ENCODE measurements around the gene KCNF1.

The KCNF1 gene

DNA sequence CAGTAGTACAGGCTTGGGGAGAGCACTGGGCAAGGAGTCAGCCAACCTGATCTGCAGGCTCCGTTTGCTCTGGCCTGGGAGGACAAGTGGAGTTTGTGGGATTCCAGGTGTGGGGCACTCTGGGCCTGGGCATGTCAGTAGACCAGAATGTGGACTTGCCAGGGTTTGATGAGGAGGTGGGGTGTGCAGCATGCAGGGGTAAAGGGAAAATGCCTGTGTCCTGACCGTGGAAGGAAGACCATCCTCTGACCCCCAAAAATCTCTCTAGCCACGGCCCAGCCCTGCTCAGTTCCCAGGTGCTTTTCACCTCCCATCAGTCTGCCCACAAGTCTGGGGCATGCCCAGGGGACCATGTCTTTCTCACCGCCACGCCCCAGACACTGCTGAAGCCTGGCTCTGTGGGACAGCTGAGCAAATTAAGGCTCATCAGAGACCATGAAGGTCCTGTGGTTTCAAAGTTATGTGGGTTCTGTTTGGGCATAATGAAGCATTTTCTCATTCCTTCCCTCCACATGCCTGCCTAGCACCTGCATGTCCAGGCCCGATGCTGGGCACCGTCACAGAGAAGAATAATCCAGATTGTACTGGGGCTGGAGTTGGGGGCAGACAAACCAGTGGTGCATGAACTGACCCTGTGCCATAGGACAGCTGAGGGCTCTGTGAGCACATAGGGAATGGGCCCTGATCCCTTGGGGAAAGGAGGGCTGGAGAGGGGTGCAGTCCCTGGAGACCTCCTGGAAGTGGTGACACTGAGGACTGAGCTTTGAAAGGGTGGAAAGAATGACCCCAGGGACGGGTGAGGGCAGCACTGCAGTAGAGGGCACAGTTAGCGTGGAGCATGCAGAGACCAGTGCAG is 6.5 kb upstream of the KCNF1 start:
- Mint-ChIP-seq H3K4me3 (no peak overlapping the region), H3K36me3 (ENCODE audit: low read depth) (no peaks in the 10 kb centered on the region), H3K9me3 (no peaks in the 10 kb centered on the region), H3K4me1 (ENCODE audit: low read depth) (no peaks in the 10 kb centered on the region), H3K27me3 (ENCODE audit: low read depth) (peaks cover 17% of the 10 kb centered on the region), H3K27ac (no peak overlapping the region)
- DNase-seq (ENCODE audit: low spot score): no peak

DNA sequence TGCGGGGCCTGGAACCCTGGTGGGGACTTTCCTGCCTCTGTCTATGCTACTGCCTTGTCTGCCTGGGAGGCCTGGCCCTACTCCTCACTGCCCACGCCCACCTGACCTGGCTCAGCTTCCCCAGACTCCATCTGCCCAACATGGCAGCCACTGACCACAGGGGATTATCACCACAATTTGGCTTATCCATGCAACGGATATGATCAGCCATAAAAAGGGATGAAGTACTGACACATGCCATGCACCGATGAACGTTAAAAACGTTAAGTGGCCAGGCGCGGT is 5.9 kb upstream of the KCNF1 start:
- no peak for DNase-seq (ENCODE audit: low spot score)
- Mint-ChIP-seq H3K27ac (no peak overlapping the region), H3K4me3 (no peak overlapping the region), H3K4me1 (ENCODE audit: low read depth) (no peaks in the 10 kb centered on the region), H3K9me3 (no peaks in the 10 kb centered on the region), H3K36me3 (ENCODE audit: low read depth) (no peaks in the 10 kb centered on the region), H3K27me3 (ENCODE audit: low read depth) (peaks cover 21% of the 10 kb centered on the region)

DNA sequence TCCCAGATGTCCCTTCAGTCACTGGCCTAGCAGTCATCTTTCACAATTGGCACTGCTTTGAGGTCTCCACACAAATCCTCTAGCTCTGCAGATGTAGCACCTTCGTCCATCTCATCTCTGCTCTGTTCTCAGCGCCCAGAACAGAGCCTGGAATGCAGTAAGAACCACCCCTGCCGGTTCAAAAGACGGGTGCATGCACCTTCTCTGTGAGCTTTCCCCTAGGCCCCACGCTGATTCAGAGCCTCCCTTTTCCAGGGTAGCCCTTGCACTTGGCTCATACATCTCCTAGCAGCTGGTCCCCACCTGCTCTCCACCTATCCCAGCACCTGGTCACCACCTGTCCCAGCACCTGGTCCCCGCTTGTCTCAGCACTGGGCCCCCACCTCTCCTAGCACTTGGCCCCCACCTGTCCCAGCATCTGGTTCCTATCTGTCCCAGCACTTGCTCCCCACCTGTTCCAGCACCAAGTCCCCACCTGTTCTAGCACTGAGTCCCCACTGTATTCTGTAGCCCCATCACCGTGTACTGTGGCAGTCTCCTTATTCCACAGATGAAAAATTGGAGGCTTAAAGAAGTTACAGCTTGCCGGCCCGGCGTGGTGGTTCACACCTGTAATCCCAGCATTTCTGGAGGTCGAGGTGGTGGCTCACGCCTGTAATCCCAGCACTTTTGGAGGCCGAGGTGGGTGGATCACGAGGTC is 4.7 kb upstream of the KCNF1 start:
- Mint-ChIP-seq H3K36me3 (ENCODE audit: low read depth) (no peaks in the 10 kb centered on the region), H3K27me3 (ENCODE audit: low read depth) (peaks cover 27% of the 10 kb centered on the region), H3K27ac (no peak overlapping the region), H3K4me1 (ENCODE audit: low read depth) (no peaks in the 10 kb centered on the region), H3K9me3 (no peaks in the 10 kb centered on the region), H3K4me3 (no peak overlapping the region)
- DNase-seq (ENCODE audit: low spot score): no peak

DNA sequence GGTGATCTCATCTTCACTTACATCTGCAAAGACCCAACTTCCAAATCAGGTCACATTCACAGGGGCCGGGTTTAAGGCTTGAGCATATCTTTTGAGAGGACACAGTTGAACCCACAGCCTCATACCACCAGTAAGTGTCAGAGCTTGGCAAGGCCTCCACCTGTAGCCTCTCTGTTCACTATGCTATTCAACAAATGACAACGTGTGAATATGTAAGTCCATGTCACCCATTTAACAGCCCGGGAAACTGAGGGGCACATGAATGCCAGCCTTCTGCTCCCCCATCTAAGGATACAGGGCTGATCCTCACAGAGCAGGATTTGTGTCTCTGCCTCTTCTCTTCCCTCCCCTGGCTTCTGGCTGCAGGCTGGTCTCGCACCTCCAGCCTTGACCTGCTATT is 3.5 kb upstream of the KCNF1 start:
- H3K4me1 Mint-ChIP-seq (ENCODE audit: low read depth): no peaks in the 10 kb centered on the region
- peaks cover 34% of the 10 kb centered on the region for H3K27me3 Mint-ChIP-seq (ENCODE audit: low read depth)
- no peak overlapping the region for H3K4me3 Mint-ChIP-seq
- H3K27ac Mint-ChIP-seq: no peak overlapping the region
- no peaks in the 10 kb centered on the region for H3K9me3 Mint-ChIP-seq
- H3K36me3 Mint-ChIP-seq (ENCODE audit: low read depth): no peaks in the 10 kb centered on the region
- no peak for DNase-seq (ENCODE audit: low spot score)

DNA sequence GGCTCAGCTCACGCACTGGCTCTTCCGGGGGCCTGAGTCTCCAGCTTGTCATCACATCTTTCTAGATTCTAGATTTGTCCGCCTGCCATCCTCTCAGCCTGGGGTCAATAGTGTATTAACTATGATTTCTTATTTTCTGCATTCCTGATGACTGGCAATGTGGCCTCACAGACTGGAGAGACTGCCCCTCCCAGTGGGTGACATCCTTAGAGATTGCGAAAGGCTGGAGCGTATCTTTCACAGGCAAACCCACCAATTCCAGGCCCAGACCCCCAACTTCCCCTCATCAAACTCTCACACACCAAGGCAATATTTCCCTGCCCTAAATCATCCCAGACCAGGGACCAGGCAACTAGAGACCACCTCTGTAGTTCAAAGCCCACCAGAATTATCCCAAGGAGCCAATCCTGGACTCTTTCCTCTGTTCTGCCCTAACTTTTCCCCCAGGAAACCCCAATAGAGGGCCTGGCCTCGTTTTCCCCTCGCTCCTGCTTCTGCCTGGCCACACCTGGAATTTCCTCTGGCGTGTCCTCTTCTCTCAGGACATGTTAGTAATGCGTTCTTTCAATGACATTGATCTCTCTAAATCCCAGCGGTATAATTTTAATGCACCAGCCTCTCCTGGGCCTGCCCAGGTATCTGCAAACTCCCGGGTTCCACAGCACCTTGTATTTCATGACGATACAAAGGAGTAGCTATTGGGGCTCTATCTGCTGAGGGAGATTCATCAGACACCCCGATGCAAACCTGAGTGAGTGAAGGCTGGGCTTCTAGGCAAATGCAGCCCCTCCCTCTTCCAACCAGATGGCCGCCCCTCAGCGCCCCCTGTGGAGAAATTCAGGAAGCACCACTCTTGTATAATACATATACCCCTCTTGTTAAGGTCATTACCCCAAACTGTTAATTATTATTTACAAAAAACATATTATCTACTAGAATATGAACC is 2.4 kb upstream of the KCNF1 start:
- no peaks in the 10 kb centered on the region for H3K36me3 Mint-ChIP-seq (ENCODE audit: low read depth)
- no peaks in the 10 kb centered on the region for H3K9me3 Mint-ChIP-seq
- no peaks in the 10 kb centered on the region for H3K4me1 Mint-ChIP-seq (ENCODE audit: low read depth)
- DNase-seq (ENCODE audit: low spot score): no peak
- H3K27ac Mint-ChIP-seq: no peak overlapping the region
- peaks cover 37% of the 10 kb centered on the region for H3K27me3 Mint-ChIP-seq (ENCODE audit: low read depth)
- H3K4me3 Mint-ChIP-seq: no peak overlapping the region

DNA sequence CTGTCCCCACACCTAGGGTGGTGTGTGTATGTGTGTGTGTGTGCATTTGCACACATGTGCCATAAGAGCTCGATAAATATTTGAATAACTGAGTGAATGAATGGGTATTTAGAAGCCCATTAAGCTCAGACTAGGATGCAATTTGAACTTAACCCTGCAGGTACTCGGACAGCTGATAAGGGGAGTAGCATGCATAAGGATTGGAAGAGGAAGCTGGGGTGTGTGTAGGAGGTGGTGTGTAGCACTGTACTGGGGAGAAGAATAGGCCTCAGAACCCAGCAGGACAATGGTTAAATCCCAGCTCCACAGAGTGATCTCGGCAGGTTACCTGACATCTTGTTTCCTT is 1.8 kb upstream of the KCNF1 start:
- no peaks in the 10 kb centered on the region for H3K36me3 Mint-ChIP-seq (ENCODE audit: low read depth)
- H3K4me1 Mint-ChIP-seq (ENCODE audit: low read depth): no peaks in the 10 kb centered on the region
- no peak overlapping the region for H3K4me3 Mint-ChIP-seq
- H3K27me3 Mint-ChIP-seq (ENCODE audit: low read depth): peaks cover 43% of the 10 kb centered on the region
- no peak for DNase-seq (ENCODE audit: low spot score)
- no peaks in the 10 kb centered on the region for H3K9me3 Mint-ChIP-seq
- no peak overlapping the region for H3K27ac Mint-ChIP-seq

DNA sequence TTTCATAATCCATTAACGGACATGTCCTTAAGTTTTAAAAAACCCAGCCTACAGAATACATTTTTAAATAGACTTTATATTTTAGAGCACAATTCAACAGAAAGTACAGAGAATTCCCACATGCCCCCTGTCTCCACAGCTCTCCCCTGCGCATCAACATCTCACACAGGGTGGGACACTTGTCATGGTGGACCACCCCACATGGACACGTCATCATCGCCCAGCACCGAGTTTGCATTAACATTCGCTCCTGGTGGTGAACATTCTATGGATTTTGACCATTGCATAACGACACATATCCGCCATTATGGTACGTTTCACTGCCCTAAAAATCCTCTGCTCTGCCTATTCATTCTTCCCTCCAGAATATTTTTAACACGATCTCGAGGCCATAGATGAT is 1.1 kb upstream of the KCNF1 start:
- Mint-ChIP-seq H3K36me3 (ENCODE audit: low read depth) (no peaks in the 10 kb centered on the region), H3K4me3 (no peak overlapping the region), H3K27ac (no peak overlapping the region), H3K9me3 (no peaks in the 10 kb centered on the region), H3K4me1 (ENCODE audit: low read depth) (no peaks in the 10 kb centered on the region), H3K27me3 (ENCODE audit: low read depth) (peaks cover 43% of the 10 kb centered on the region)
- no peak for DNase-seq (ENCODE audit: low spot score)

DNA sequence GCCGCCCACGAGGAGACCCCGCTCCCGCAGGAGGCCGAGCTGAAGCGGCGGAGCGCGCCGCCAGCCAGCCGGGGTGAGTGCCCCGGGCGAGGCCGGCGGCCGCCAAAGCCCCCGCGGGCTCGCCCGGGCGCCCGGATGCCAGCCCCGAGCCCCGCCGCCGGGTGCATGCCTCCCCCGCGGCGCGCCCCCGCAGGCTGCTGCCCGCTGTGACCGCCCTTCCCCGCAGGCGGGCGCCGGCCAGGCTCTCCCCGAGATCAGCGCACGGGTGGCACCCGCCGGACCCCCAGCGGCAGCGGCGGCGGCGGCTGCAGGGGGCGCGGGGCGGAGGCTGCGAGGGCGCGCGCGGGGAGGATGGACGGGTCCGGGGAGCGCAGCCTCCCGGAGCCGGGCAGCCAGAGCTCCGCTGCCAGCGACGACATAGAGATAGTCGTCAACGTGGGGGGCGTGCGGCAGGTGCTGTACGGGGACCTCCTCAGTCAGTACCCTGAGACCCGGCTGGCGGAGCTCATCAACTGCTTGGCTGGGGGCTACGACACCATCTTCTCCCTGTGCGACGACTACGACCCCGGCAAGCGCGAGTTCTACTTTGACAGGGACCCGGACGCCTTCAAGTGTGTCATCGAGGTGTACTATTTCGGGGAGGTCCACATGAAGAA is 470 bp downstream of the KCNF1 start:
- Mint-ChIP-seq H3K36me3 (ENCODE audit: low read depth) (no peaks in the 10 kb centered on the region), H3K4me1 (ENCODE audit: low read depth) (no peaks in the 10 kb centered on the region), H3K27me3 (ENCODE audit: low read depth) (peaks cover 48% of the 10 kb centered on the region), H3K4me3 (no peak overlapping the region), H3K9me3 (no peaks in the 10 kb centered on the region), H3K27ac (no peak overlapping the region)
- no peak for DNase-seq (ENCODE audit: low spot score)

DNA sequence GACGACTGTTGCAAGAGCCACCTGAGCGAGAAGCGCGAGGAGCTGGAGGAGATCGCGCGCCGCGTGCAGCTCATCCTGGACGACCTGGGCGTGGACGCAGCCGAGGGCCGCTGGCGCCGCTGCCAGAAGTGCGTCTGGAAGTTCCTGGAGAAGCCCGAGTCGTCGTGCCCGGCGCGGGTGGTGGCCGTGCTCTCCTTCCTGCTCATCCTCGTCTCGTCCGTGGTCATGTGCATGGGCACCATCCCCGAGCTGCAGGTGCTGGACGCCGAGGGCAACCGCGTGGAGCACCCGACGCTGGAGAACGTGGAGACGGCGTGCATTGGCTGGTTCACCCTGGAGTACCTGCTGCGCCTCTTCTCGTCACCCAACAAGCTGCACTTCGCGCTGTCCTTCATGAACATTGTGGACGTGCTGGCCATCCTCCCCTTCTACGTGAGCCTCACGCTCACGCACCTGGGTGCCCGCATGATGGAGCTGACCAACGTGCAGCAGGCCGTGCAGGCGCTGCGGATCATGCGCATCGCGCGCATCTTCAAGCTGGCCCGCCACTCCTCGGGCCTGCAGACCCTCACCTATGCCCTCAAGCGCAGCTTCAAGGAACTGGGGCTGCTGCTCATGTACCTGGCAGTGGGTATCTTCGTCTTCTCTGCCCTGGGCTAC is 1.2 kb downstream of the KCNF1 start:
- Mint-ChIP-seq H3K36me3 (ENCODE audit: low read depth) (no peaks in the 10 kb centered on the region), H3K27me3 (ENCODE audit: low read depth) (peaks cover 51% of the 10 kb centered on the region), H3K27ac (no peak overlapping the region), H3K9me3 (no peaks in the 10 kb centered on the region), H3K4me1 (ENCODE audit: low read depth) (no peaks in the 10 kb centered on the region), H3K4me3 (no peak overlapping the region)
- no peak for DNase-seq (ENCODE audit: low spot score)

DNA sequence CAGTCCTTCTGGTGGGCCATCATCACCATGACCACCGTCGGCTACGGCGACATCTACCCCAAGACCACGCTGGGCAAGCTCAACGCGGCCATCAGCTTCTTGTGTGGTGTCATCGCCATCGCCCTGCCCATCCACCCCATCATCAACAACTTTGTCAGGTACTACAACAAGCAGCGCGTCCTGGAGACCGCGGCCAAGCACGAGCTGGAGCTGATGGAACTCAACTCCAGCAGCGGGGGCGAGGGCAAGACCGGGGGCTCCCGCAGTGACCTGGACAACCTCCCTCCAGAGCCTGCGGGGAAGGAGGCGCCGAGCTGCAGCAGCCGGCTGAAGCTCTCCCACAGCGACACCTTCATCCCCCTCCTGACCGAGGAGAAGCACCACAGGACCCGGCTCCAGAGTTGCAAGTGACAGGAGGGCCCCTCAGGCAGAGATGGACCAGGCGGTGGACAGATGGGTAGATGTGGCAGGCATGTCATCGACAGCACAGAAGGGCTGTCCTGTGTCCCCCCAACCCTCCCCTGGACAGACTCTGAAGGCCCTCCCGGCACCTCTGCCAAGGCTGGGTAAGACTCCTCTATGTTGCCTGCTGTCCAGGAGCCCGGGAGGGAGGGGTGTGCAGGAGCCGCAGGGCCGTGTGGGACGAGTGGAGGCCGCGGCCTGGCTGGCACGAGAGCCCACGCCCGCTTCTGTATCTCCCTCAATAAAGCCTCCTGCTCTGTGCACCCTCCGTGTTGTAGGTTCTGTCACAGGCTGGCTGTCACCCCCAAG is 2.0 kb downstream of the KCNF1 start:
- H3K9me3 Mint-ChIP-seq: no peaks in the 10 kb centered on the region
- H3K4me1 Mint-ChIP-seq (ENCODE audit: low read depth): no peaks in the 10 kb centered on the region
- H3K27ac Mint-ChIP-seq: no peak overlapping the region
- H3K36me3 Mint-ChIP-seq (ENCODE audit: low read depth): no peaks in the 10 kb centered on the region
- H3K27me3 Mint-ChIP-seq (ENCODE audit: low read depth): peaks cover 46% of the 10 kb centered on the region
- no peak overlapping the region for H3K4me3 Mint-ChIP-seq
- DNase-seq (ENCODE audit: low spot score): no peak

DNA sequence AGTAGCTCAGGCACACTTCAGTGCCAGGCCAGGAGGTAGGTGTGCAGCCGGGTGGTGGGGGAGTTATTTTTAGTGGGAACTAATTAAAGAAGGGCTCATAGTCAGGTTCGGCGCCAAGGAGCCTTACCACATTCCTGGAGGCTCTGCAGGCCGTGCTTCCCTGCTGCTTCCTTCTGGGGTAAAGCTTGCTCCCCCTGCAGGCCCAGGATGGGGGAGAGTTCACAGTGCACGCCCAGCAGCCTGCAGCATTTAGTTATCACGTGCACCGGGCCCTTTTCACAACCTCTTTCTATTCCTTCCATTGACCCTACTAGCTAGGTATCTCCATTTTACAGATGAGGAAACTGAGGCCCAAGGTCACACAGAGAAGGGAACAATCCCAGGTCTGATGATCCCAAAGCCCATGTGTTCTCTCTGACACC is 2.5 kb downstream of the KCNF1 start:
- Mint-ChIP-seq H3K4me3 (no peak overlapping the region), H3K27me3 (ENCODE audit: low read depth) (peaks cover 43% of the 10 kb centered on the region), H3K36me3 (ENCODE audit: low read depth) (no peaks in the 10 kb centered on the region), H3K27ac (no peak overlapping the region), H3K4me1 (ENCODE audit: low read depth) (no peaks in the 10 kb centered on the region), H3K9me3 (no peaks in the 10 kb centered on the region)
- DNase-seq (ENCODE audit: low spot score): no peak

DNA sequence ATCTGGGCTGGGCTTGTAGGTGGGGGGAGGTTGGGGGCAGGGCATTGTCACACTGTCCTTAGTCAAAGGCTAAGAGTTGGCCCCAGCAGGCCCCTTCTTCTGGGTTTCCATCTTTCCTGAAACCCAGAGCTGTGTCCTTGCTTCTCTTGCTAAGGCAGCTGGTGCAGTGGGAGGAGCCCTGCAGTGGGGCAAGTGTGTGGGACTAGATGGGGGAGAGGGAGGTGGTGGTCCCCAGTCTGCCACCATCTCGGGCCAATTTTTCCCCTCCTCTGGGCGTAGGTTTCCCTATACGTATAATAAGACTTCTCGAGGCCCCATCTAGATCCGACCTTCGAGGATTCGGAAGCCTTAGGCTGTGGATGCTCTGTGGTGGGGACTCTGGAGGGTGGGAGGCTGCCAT is 3.5 kb downstream of the KCNF1 start:
- Mint-ChIP-seq H3K27me3 (ENCODE audit: low read depth) (peaks cover 35% of the 10 kb centered on the region), H3K4me3 (no peak overlapping the region), H3K9me3 (no peaks in the 10 kb centered on the region), H3K4me1 (ENCODE audit: low read depth) (no peaks in the 10 kb centered on the region), H3K27ac (no peak overlapping the region), H3K36me3 (ENCODE audit: low read depth) (no peaks in the 10 kb centered on the region)
- no peak for DNase-seq (ENCODE audit: low spot score)

DNA sequence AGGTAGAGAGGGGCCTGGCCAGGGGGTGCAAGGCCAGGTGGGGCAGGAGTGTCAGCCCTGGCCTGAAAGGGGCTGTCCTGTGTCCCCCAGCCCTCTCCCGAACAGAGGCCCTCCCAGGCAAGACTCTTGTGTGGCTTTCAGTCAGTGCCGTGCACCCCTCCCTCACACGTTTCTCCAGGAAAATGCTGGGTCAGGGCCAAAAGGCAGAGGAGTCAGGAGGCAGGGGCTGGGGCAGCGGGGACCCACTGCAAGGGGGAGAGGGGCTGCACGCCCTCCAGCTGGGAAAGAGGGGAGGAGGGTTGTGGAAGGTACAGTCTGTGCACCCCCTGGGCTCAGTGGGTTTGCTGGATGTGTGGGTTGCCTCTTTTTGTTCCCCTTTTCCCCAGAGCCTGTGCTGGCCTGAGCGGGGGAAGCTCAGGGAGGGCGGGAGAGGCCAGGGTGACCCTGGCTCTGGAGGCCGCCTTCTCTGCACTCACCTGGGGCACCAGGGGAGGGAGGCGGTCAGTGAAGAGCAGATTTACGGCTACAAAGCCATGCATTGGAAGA is 4.1 kb downstream of the KCNF1 start:
- H3K9me3 Mint-ChIP-seq: no peaks in the 10 kb centered on the region
- no peak overlapping the region for H3K27ac Mint-ChIP-seq
- DNase-seq (ENCODE audit: low spot score): no peak
- H3K36me3 Mint-ChIP-seq (ENCODE audit: low read depth): no peaks in the 10 kb centered on the region
- H3K4me3 Mint-ChIP-seq: no peak overlapping the region
- peaks cover 30% of the 10 kb centered on the region for H3K27me3 Mint-ChIP-seq (ENCODE audit: low read depth)
- H3K4me1 Mint-ChIP-seq (ENCODE audit: low read depth): no peaks in the 10 kb centered on the region

Data from T-helper 2 cell treated with Interferon-gamma antibody and Interleukin-4, amounts not matched to agents 5 μg/mL and 100 μg/mL, for 36 hours (primary cell).